IMR-90 (cell line): ENCODE data around the gene B3GNT9. TPM values are rescaled to one million over a fixed set of nuclear protein-coding genes. Genes with fewer than 3 reads are reported as not detected.

ENCODE experiments used
- ATAC-seq: fragments of 200-7000 bp; cut with Tn5 transposase; 2 replicates; pipeline ENCODE4 v1.9.1; 2020; ENCODE audit warnings: low read depth, mild to moderate bottlenecking, moderate library complexity
- BruUV-seq: library from RNA; stranded (reverse); fragments of 400-500 nt; replicated peaks from 2 replicates; lab custom pipeline; 2021; lab: Mats Ljungman, UMichigan
- CTCF ChIA-PET: fragments of 300-600 bp; formaldehyde crosslinking; extraction: SDS; loops from one replicate; lab custom pipeline; 2021; ENCODE audit warnings: antibody characterized with exemption; lab: Yijun Ruan, JAX
- POLR2A ChIA-PET: fragments of 300-600 bp; sonication (Branson Sonifier 250); formaldehyde crosslinking; loops from one replicate; lab custom pipeline; 2022; ENCODE audit warnings: antibody characterized with exemption; ENCODE audit not compliant: unreplicated experiment; lab: Charles Lee
- DNase-seq: peaks from one replicate; pipeline ENCODE4 v3.0.0; 2013
- H2AFZ ChIP-seq: replicated peaks from 2 replicates; pipeline ENCODE3; 2013; ENCODE audit warnings: low read length, mild to moderate bottlenecking; ENCODE audit not compliant: poor library complexity
- H2AK5ac ChIP-seq: 2 replicates; pipeline ENCODE4 v1.6.1; 2013; ENCODE audit warnings: low read depth, low read length, inconsistent platforms
- H2AK9ac ChIP-seq: replicated peaks from 2 replicates; pipeline ENCODE3; 2013; ENCODE audit warnings: mild to moderate bottlenecking, low read depth, low read length, moderate library complexity; ENCODE audit not compliant: poor library complexity
- H2BK120ac ChIP-seq: 2 replicates; pipeline ENCODE4 v1.6.1; 2013; ENCODE audit warnings: low read depth, low read length, inconsistent platforms
- H2BK15ac ChIP-seq: 3 replicates; pipeline ENCODE4 v1.6.1; 2013; ENCODE audit warnings: low read depth, low read length, inconsistent platforms
- H2BK20ac ChIP-seq: 2 replicates; pipeline ENCODE4 v1.6.1; 2013; ENCODE audit warnings: low read depth, mild to moderate bottlenecking, inconsistent platforms, low read length, moderate library complexity
- H2BK5ac ChIP-seq: 2 replicates; pipeline ENCODE4 v1.6.1; 2013; ENCODE audit warnings: mild to moderate bottlenecking, low read depth, low read length, inconsistent platforms; ENCODE audit not compliant: poor library complexity, severe bottlenecking
- H3K14ac ChIP-seq: replicated peaks from 2 replicates; pipeline ENCODE4 v1.6.1; 2013; ENCODE audit warnings: low read depth, low read length, inconsistent platforms
- H3K18ac ChIP-seq: 2 replicates; pipeline ENCODE4 v1.6.1; 2013; ENCODE audit warnings: low read depth, low read length, control low read depth
- H3K23ac ChIP-seq: 2 replicates; pipeline ENCODE4 v1.6.1; 2013; ENCODE audit warnings: low read depth, low read length, inconsistent platforms
- H3K27ac ChIP-seq: 2 replicates; pipeline ENCODE4 v1.5.1; 2013; ENCODE audit warnings: mild to moderate bottlenecking, control low read depth, low read length; ENCODE audit not compliant: insufficient read depth
- H3K27me3 ChIP-seq: 2 replicates; pipeline ENCODE4 v1.6.1; 2013; ENCODE audit warnings: low read length; ENCODE audit not compliant: control insufficient read depth, insufficient read depth
- H3K36me3 ChIP-seq: 2 replicates; pipeline ENCODE4 v1.6.1; 2013; ENCODE audit warnings: low read length, mixed read lengths; ENCODE audit not compliant: control insufficient read depth, insufficient read depth
- H3K4ac ChIP-seq: 2 replicates; pipeline ENCODE4 v1.6.1; 2013; ENCODE audit warnings: low read depth, low read length, inconsistent platforms
- H3K4me1 ChIP-seq: 2 replicates; pipeline ENCODE4 v1.6.1; 2013; ENCODE audit warnings: low read length, mixed read lengths; ENCODE audit not compliant: control insufficient read depth, insufficient read depth
- H3K4me2 ChIP-seq: 2 replicates; pipeline ENCODE4 v1.6.1; 2013; ENCODE audit warnings: low read depth, mild to moderate bottlenecking, control low read depth, low read length, moderate library complexity
- H3K4me3 ChIP-seq: 2 replicates; pipeline ENCODE4 v1.5.1; 2013; ENCODE audit warnings: low read depth, mild to moderate bottlenecking, control low read depth, low read length, moderate library complexity; ENCODE audit not compliant: insufficient read depth
- H3K56ac ChIP-seq: 2 replicates; pipeline ENCODE4 v1.6.1; 2013; ENCODE audit warnings: low read length, inconsistent platforms; ENCODE audit not compliant: insufficient read depth; ENCODE audit errors: extremely low read depth
- H3K79me1 ChIP-seq, 2 experiments: 2 replicates each; pipeline ENCODE4 v1.6.1; 2013; ENCODE audit warnings: low read length in 2 of 2, inconsistent platforms in 1 of 2, low read depth in 1 of 2
- H3K9ac ChIP-seq: 2 replicates; pipeline ENCODE4 v1.6.1; 2013; ENCODE audit warnings: low read depth, low read length, control low read depth
- H3K9me1 ChIP-seq: 2 replicates; pipeline ENCODE4 v1.6.1; 2013; ENCODE audit warnings: low read length, inconsistent platforms; ENCODE audit not compliant: insufficient read depth
- H3K9me3 ChIP-seq: 2 replicates; pipeline ENCODE4 v1.6.1; 2013; ENCODE audit warnings: low read length; ENCODE audit not compliant: control insufficient read depth, insufficient read depth
- H4K20me1 ChIP-seq: 2 replicates; pipeline ENCODE4 v1.6.1; 2013; ENCODE audit warnings: low read length, inconsistent platforms; ENCODE audit not compliant: insufficient read depth
- H4K5ac ChIP-seq: 2 replicates; pipeline ENCODE4 v1.6.1; 2013; ENCODE audit warnings: mild to moderate bottlenecking, low read depth, low read length, control low read depth
- H4K8ac ChIP-seq, 2 experiments: 2 replicates each; pipeline ENCODE4 v1.6.1; 2013; ENCODE audit warnings: low read depth in 2 of 2, low read length in 2 of 2, control low read depth in 1 of 2, inconsistent platforms in 1 of 2
- H4K91ac ChIP-seq: 2 replicates; pipeline ENCODE4 v1.6.1; 2013; ENCODE audit warnings: low read depth, low read length, inconsistent platforms; ENCODE audit not compliant: insufficient read depth
- BHLHE40 ChIP-seq: fragments of 150-350 bp; IDR thresholded peaks from 2 replicates; pipeline ENCODE4 v1.6.1; 2016; ENCODE audit warnings: mild to moderate bottlenecking, low read depth, low read length
- CEBPB ChIP-seq: IDR thresholded peaks from 2 replicates; pipeline ENCODE4 v1.6.1; 2012; ENCODE audit warnings: low read depth, low read length, improper control_type of control experiment
- CHD1 ChIP-seq: IDR thresholded peaks from 2 replicates; pipeline ENCODE4 v1.6.1; 2012; ENCODE audit warnings: low read depth, low read length, improper control_type of control experiment
- FOS ChIP-seq: fragments of 150-350 bp; IDR thresholded peaks from 2 replicates; pipeline ENCODE4 v1.6.1; 2016; ENCODE audit warnings: low read depth, low read length
- MAFK ChIP-seq: IDR thresholded peaks from 2 replicates; pipeline ENCODE4 v1.6.1; 2012; ENCODE audit warnings: low read depth, low read length, improper control_type of control experiment
- MAZ ChIP-seq: IDR thresholded peaks from 2 replicates; pipeline ENCODE4 v1.6.1; 2012; ENCODE audit warnings: low read depth, mild to moderate bottlenecking, low read length, improper control_type of control experiment, moderate library complexity, borderline replicate concordance
- NFE2L2 ChIP-seq: fragments of 150-350 bp; IDR thresholded peaks from 2 replicates; pipeline ENCODE4 v1.6.1; 2016; ENCODE audit warnings: low read depth, mild to moderate bottlenecking, low read length
- POLR2A ChIP-seq: IDR thresholded peaks from 2 replicates; pipeline ENCODE4 v1.6.1; 2012; ENCODE audit warnings: mild to moderate bottlenecking, low read depth, low read length
- RAD21 ChIP-seq: IDR thresholded peaks from 2 replicates; pipeline ENCODE4 v1.6.1; 2012; ENCODE audit warnings: low read length, improper control_type of control experiment
- RCOR1 ChIP-seq: IDR thresholded peaks from 2 replicates; pipeline ENCODE4 v1.6.1; 2012; ENCODE audit warnings: mild to moderate bottlenecking, low read length, improper control_type of control experiment; ENCODE audit not compliant: insufficient replicate concordance
- RFX5 ChIP-seq: IDR thresholded peaks from 2 replicates; pipeline ENCODE4 v1.8.0; 2012; ENCODE audit warnings: low read depth, mild to moderate bottlenecking, low read length, moderate library complexity
- SMC3 ChIP-seq: fragments of 150-350 bp; IDR thresholded peaks from 2 replicates; pipeline ENCODE4 v1.6.1; 2016; ENCODE audit warnings: low read depth, mild to moderate bottlenecking, antibody characterized with exemption, low read length, moderate library complexity
- USF2 ChIP-seq: fragments of 150-350 bp; IDR thresholded peaks from 2 replicates; pipeline ENCODE4 v1.6.1; 2017; ENCODE audit warnings: mild to moderate bottlenecking, antibody characterized with exemption, low read length, low read depth
- WGBS, 2 experiments: methylation state at CpG; one replicate each; pipeline versions ENCODE4 v1.1.5 to v1.1.7; 2013; ENCODE audit warnings: missing lambda C conversion rate in 2 of 2; ENCODE audit not compliant: insufficient read length in 1 of 2; ENCODE audit errors: extremely low coverage in 2 of 2; 5-methylcytosine and 5-hydroxymethylcytosine counted together
- dilution Hi-C: fragments of 300-500 bp; cut with HindIII; formaldehyde crosslinking; loops from one replicate; pipeline ENCODE4 v1.14.3; 2018; ENCODE audit warnings: low sequenced_read_pairs; ENCODE audit not compliant: unreplicated experiment
- in situ Hi-C: fragments of 300-500 bp; cut with MboI; formaldehyde crosslinking; loops from 3 replicates; pipeline ENCODE4 v1.14.3; 2019; ENCODE audit warnings: low sequenced_read_pairs, inconsistent platforms, mixed read lengths
- intact Hi-C: fragments of 100-400 bp; cut with micrococcal nuclease; formaldehyde crosslinking; loops from 2 replicates; pipeline ENCODE4 v1.10.0; 2022
- polyA plus RNA-seq, 3 experiments: library from polyadenylated mRNA; depleted of rRNA; stranded (reverse); fragments of >200 nt; gene quantifications; 2 replicates each; pipeline ENCODE4 v1.2.3, GENCODE V29; 2012; ENCODE audit warnings: low replicate concordance in 1 of 3
- total RNA-seq: library from RNA; depleted of rRNA; stranded (reverse); fragments of >200 nt; gene quantifications from 2 replicates; pipeline ENCODE4 v1.2.3, GENCODE V29; 2012
- TF ChIP-seq, protein P1 (sequence below): fragments of 150-350 bp; IDR thresholded peaks from 2 replicates; pipeline ENCODE4 v1.6.1; 2016; ENCODE audit warnings: low read depth, mild to moderate bottlenecking, low read length, moderate library complexity, borderline replicate concordance

B3GNT9 gene
- total and polyA plus RNA-seq, 2 of the 4 experiments (the other 2 are of a cell fraction): 5.0 to 12.0 TPM

DNA sequence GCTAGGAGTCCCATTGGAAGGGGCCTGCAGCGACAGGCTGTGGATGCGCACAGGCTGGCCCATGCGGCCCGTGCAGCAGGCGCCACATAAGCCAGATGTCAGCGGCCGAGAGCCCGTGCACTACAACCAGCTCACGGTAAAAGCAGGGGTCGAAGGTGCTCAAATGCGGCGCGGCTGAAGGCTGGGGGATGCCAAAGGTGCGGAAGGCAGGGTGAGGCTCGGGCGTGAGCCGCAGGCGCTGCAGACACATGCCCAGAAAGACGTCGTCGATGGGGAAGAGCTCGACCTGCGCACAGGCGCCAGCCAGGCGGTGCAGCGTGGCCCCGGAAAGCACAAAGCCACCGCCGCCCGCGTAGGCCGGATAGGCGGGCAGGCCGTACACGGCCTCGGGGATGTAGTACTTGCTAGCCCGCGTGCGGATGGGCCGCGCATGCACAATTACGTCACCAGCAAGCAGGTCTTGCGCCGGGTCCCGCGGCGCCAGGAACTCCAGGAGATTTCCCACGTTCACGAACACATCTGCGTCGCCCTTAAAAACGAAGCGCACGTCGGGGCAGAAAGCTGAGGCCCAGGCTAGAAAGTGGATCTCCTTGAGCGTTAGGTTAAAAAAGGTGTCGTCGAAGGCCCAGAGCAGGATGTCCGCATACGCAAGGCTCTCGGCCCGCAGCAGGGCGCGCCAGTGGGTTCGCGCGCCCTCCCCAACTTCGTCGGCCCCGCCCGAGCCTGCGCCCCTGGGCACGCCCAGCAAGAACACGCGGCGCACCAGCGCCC is 1.3 kb downstream of the B3GNT9 start (continued):
- TF ChIP-seq POLR2A: no peak
- no peak for TF ChIP-seq NFE2L2

GRCh38 chr16:67148656-67149275 is 2.0 kb downstream of the B3GNT9 start:
- H3K27ac ChIP-seq: no peak overlapping the region
- H3K4me2 ChIP-seq: no peak overlapping the region
- no peaks in the 10 kb centered on the region for H3K9me3 ChIP-seq
- H4K5ac ChIP-seq: no peak overlapping the region
- no peak overlapping the region for H4K8ac ChIP-seq
- no peak overlapping the region for H3K4me3 ChIP-seq
- no peaks in the 10 kb centered on the region for H3K27me3 ChIP-seq
- H3K9ac ChIP-seq: no peak overlapping the region
- H2BK120ac ChIP-seq: no peak overlapping the region
- WGBS, 2 experiments: 83% methylated on average over 1 of the region's 11 CpGs; no CpG with 5 or more reads in 1 of the 2 experiments
- peaks cover 5% of the 10 kb centered on the region; the same call in 1 of the 2 replicates for H3K4me1 ChIP-seq
- H3K14ac ChIP-seq: no peak overlapping the region
- H2AK9ac ChIP-seq: peak overlapping the region; percentile 44
- no peak overlapping the region for H3K18ac ChIP-seq
- no peak overlapping the region for H4K91ac ChIP-seq
- no peak overlapping the region for H3K56ac ChIP-seq
- ChIA-PET POLR2A (no interaction called here), CTCF (no interaction called here)
- peaks cover 7% of the 10 kb centered on the region; the same call in 1 of the 2 replicates for H4K20me1 ChIP-seq
- peaks cover 48% of the 10 kb centered on the region for H3K36me3 ChIP-seq
- H3K23ac ChIP-seq: no peak overlapping the region
- dilution Hi-C loops: no loop called here
- no peak overlapping the region for H2AK5ac ChIP-seq
- ATAC-seq (no peak), DNase-seq (no peak)
- H3K9me1 ChIP-seq: peaks cover 4% of the 10 kb centered on the region; the same call in 1 of the 2 replicates
- H3K4ac ChIP-seq: no peak overlapping the region
- BruUV-seq: TSS peak; percentile 78
- H3K79me1 ChIP-seq: peaks cover 0 to 30% of the 10 kb centered on the region in 2 experiments; a peak in 2 of 4 replicates
- intact Hi-C loops: no loop called here
- no peak overlapping the region for H2AFZ ChIP-seq
- H2BK20ac ChIP-seq: no peak overlapping the region
- no peak overlapping the region for H2BK15ac ChIP-seq
- H2BK5ac ChIP-seq: no peak overlapping the region
- in situ Hi-C loops: no loop called here
- TF ChIP-seq BHLHE40 (no peak), FOS (no peak), POLR2A (no peak), MAFK (no peak), RFX5 (no peak), RAD21 (no peak), SMC3 (no peak), CEBPB (no peak), USF2 (no peak), CHD1 (no peak), RCOR1 (no peak), MAZ (no peak), NFE2L2 (no peak)
- TF ChIP-seq, protein P1, sequence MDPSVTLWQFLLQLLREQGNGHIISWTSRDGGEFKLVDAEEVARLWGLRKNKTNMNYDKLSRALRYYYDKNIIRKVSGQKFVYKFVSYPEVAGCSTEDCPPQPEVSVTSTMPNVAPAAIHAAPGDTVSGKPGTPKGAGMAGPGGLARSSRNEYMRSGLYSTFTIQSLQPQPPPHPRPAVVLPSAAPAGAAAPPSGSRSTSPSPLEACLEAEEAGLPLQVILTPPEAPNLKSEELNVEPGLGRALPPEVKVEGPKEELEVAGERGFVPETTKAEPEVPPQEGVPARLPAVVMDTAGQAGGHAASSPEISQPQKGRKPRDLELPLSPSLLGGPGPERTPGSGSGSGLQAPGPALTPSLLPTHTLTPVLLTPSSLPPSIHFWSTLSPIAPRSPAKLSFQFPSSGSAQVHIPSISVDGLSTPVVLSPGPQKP: no peak
